HG03060 (cell line): ENCODE results near the gene SPATC1L.

Experiments used
- ATAC-seq: cut with Tn5 transposase; IDR thresholded peaks from one replicate; pipeline ENCODE4 v1.9.1; 2021; ENCODE audit warnings: low read depth, moderate number of reproducible peaks; ENCODE audit not compliant: unreplicated experiment

Gene SPATC1L

GRCh38 chr21:46122758-46123683 is 61.2 kb downstream of the SPATC1L start:
- ATAC-seq, result no peak

- no peak for ATAC-seq
These were observed 62.0 kb downstream of the SPATC1L start for GRCh38 chr21:46122237-46122671.

GRCh38 chr21:46121286-46122221 is 62.7 kb downstream of the SPATC1L start:
- ATAC-seq, result no peak

- no peak for ATAC-seq
These were observed 63.7 kb downstream of the SPATC1L start for GRCh38 chr21:46120301-46121285.

GRCh38 chr21:46119637-46120271 is 64.5 kb downstream of the SPATC1L start:
- ATAC-seq, result no peak

- ATAC-seq, result no peak
These were observed 65.1 kb downstream of the SPATC1L start for GRCh38 chr21:46119144-46119636.

GRCh38 chr21:46118316-46119143 is 65.7 kb downstream of the SPATC1L start:
- no peak for ATAC-seq

GRCh38 chr21:46117586-46118315 is 66.5 kb downstream of the SPATC1L start:
- no peak for ATAC-seq

- no peak for ATAC-seq
These were observed 67.3 kb downstream of the SPATC1L start for GRCh38 chr21:46116776-46117585.

- no peak for ATAC-seq
These were observed 68.0 kb downstream of the SPATC1L start for GRCh38 chr21:46116189-46116775.

- ATAC-seq, result no peak
These were observed 68.6 kb downstream of the SPATC1L start for GRCh38 chr21:46115441-46116188.

GRCh38 chr21:46114963-46115362 is 69.3 kb downstream of the SPATC1L start:
- no peak for ATAC-seq

- ATAC-seq, result no peak
These were observed 70.6 kb downstream of the SPATC1L start for GRCh38 chr21:46113497-46114176.

GRCh38 chr21:46112725-46113215 is 71.5 kb downstream of the SPATC1L start:
- ATAC-seq, result no peak
